WTC11 (cell line): Measurements from ENCODE around the gene PGAP3. TPM values are rescaled to one million over a fixed set of nuclear protein-coding genes. Genes with fewer than 3 reads are reported as not detected.

Experiments used
- ATAC-seq: fragments of 200-7000 bp; cut with Tn5 transposase; 2 replicates; pipeline ENCODE4 v1.10.0; 2021; ENCODE audit warnings: mild to moderate bottlenecking, moderate library complexity
- CTCF ChIA-PET: fragments of 300-600 bp; sonication (Branson Sonifier 250); formaldehyde crosslinking; loops from one replicate; lab custom pipeline; 2021; ENCODE audit warnings: antibody characterized with exemption; lab: Charles Lee
- POLR2A ChIA-PET: fragments of 350-600 bp; sonication (Branson Sonifier 250); formaldehyde crosslinking; loops from one replicate; lab custom pipeline; 2021; ENCODE audit warnings: antibody characterized with exemption; lab: Charles Lee
- DNase-seq: peaks from one replicate; pipeline ENCODE4 v3.0.0; 2021; ENCODE audit warnings: low spot score
- H3K27ac Mint-ChIP-seq: 2 replicates; pipeline ENCODE4 v1.8.0; 2021; ENCODE audit warnings: mixed read lengths
- H3K27me3 Mint-ChIP-seq: 2 replicates; pipeline ENCODE4 v1.8.0; 2021; ENCODE audit warnings: low read depth, mild to moderate bottlenecking, moderate library complexity, mixed read lengths
- H3K36me3 Mint-ChIP-seq: 2 replicates; pipeline ENCODE4 v1.8.0; 2021; ENCODE audit warnings: mixed read lengths
- H3K4me1 Mint-ChIP-seq: 2 replicates; pipeline ENCODE4 v1.8.0; 2022; ENCODE audit warnings: mixed read lengths
- H3K4me3 Mint-ChIP-seq: 2 replicates; pipeline ENCODE4 v1.8.0; 2021; ENCODE audit warnings: mild to moderate bottlenecking, moderate library complexity, mixed read lengths
- H3K9me3 Mint-ChIP-seq: 2 replicates; pipeline ENCODE4 v1.8.0; 2021; ENCODE audit warnings: mixed read lengths
- ARID4B ChIP-seq: sonication (generic); formaldehyde crosslinking; IDR thresholded peaks from 2 replicates; pipeline ENCODE4 v1.8.0; 2023; ENCODE audit warnings: missing genetic modification reagents, mild to moderate bottlenecking, borderline replicate concordance
- ATF2 ChIP-seq: sonication (generic); formaldehyde crosslinking; IDR thresholded peaks from 2 replicates; pipeline ENCODE4 v1.8.1; 2022; ENCODE audit warnings: low read depth, missing genetic modification reagents, borderline replicate concordance
- ESRRA ChIP-seq: sonication (generic); formaldehyde crosslinking; IDR thresholded peaks from 2 replicates; pipeline ENCODE4 v1.8.1; 2022; ENCODE audit warnings: mild to moderate bottlenecking, missing genetic modification reagents, borderline replicate concordance
- FOXJ3 ChIP-seq: sonication (generic); formaldehyde crosslinking; IDR thresholded peaks from 2 replicates; pipeline ENCODE4 v1.9.0; 2021; ENCODE audit warnings: missing genetic modification reagents, mild to moderate bottlenecking, borderline replicate concordance
- GABPB1 ChIP-seq: sonication (generic); formaldehyde crosslinking; IDR thresholded peaks from 2 replicates; pipeline ENCODE4 v1.8.1; 2023; ENCODE audit warnings: mild to moderate bottlenecking, missing genetic modification reagents
- MXD4 ChIP-seq: fragments of 250-450 bp; sonication (Bioruptor Pico); IDR thresholded peaks from 2 replicates; pipeline ENCODE4 v1.8.0; 2021; ENCODE audit warnings: mild to moderate bottlenecking, moderate library complexity, borderline replicate concordance
- NR3C1 ChIP-seq: sonication (generic); formaldehyde crosslinking; conservative IDR thresholded peaks from 2 replicates; pipeline ENCODE4 v1.8.1; 2023; ENCODE audit warnings: low read depth, mild to moderate bottlenecking, missing genetic modification reagents
- OVOL2 ChIP-seq: fragments of 250-450 bp; sonication (Bioruptor Pico); IDR thresholded peaks from 2 replicates; pipeline ENCODE4 v1.9.0; 2021; ENCODE audit warnings: mild to moderate bottlenecking, borderline replicate concordance
- RORB ChIP-seq: fragments of 250-450 bp; sonication (Bioruptor Pico); IDR thresholded peaks from 2 replicates; pipeline ENCODE4 v1.9.0; 2021; ENCODE audit warnings: mild to moderate bottlenecking
- SMAD3 ChIP-seq: sonication (generic); formaldehyde crosslinking; IDR thresholded peaks from 2 replicates; pipeline ENCODE4 v1.8.0; 2022; ENCODE audit warnings: missing genetic modification reagents, mild to moderate bottlenecking, borderline replicate concordance
- SP1 ChIP-seq: sonication (generic); formaldehyde crosslinking; conservative IDR thresholded peaks from 2 replicates; pipeline ENCODE4 v1.8.1; 2022; ENCODE audit warnings: missing genetic modification reagents
- STAT6 ChIP-seq: sonication (generic); formaldehyde crosslinking; conservative IDR thresholded peaks from 2 replicates; pipeline ENCODE4 v1.8.1; 2023; ENCODE audit warnings: mild to moderate bottlenecking, low read depth, missing genetic modification reagents, moderate library complexity
- USF2 ChIP-seq: sonication (generic); formaldehyde crosslinking; IDR thresholded peaks from 2 replicates; pipeline ENCODE4 v1.8.1; 2023; ENCODE audit warnings: mild to moderate bottlenecking, missing genetic modification reagents, moderate library complexity
- ZBTB43 ChIP-seq: sonication (generic); formaldehyde crosslinking; IDR thresholded peaks from 2 replicates; pipeline ENCODE4 v1.8.1; 2023; ENCODE audit warnings: mild to moderate bottlenecking, missing genetic modification reagents
- ZMAT4 ChIP-seq: fragments of 250-450 bp; sonication (Bioruptor Pico); IDR thresholded peaks from 2 replicates; pipeline ENCODE4 v1.9.0; 2021; ENCODE audit warnings: mild to moderate bottlenecking
- ZNF121 ChIP-seq: sonication (generic); formaldehyde crosslinking; IDR thresholded peaks from 2 replicates; pipeline ENCODE4 v1.8.0; 2023; ENCODE audit warnings: missing genetic modification reagents
- ZNF317 ChIP-seq: sonication (generic); formaldehyde crosslinking; IDR thresholded peaks from 2 replicates; pipeline ENCODE4 v1.8.1; 2023; ENCODE audit warnings: low read depth, mild to moderate bottlenecking, moderate library complexity, missing genetic modification reagents, borderline replicate concordance
- ZNF423 ChIP-seq: fragments of 250-450 bp; sonication (Bioruptor Pico); IDR thresholded peaks from 2 replicates; pipeline ENCODE4 v2.1.2; 2022; ENCODE audit warnings: mild to moderate bottlenecking, moderate library complexity
- ZNF512 ChIP-seq: sonication (generic); formaldehyde crosslinking; IDR thresholded peaks from 2 replicates; pipeline ENCODE4 v1.8.1; 2022; ENCODE audit warnings: missing genetic modification reagents, borderline replicate concordance
- total RNA-seq: library from RNA; stranded (reverse); gene quantifications from 3 replicates; pipeline ENCODE4 v1.2.3, GENCODE V29; 2021

PGAP3 gene
- total RNA-seq, 1 experiment from 2014 or later: 24.9 TPM

- no peak for TF ChIP-seq USF2 (CRISPR knock-in tag)
- no peak for TF ChIP-seq ESRRA (CRISPR knock-in tag)
- TF ChIP-seq OVOL2: no peak
- no peak for TF ChIP-seq RORB
- no peak for TF ChIP-seq ARID4B
- TF ChIP-seq MXD4: no peak
- TF ChIP-seq ZNF317 (CRISPR knock-in tag): no peak
- TF ChIP-seq SP1: no peak
Measured at GRCh38 chr17:39641883-39642282, 46.0 kb downstream of the PGAP3 start (continued).

- no peak overlapping the region for H3K27ac Mint-ChIP-seq
- H3K4me3 Mint-ChIP-seq: no peak overlapping the region
- DNase-seq: no peak
- ATAC-seq: no peak
- TF ChIP-seq NR3C1 (CRISPR knock-in tag) (no peak), SMAD3 (no peak), ZMAT4 (CRISPR knock-in tag) (no peak), USF2 (CRISPR knock-in tag) (no peak), ESRRA (CRISPR knock-in tag) (no peak), ZNF512 (no peak), ATF2 (no peak), GABPB1 (CRISPR knock-in tag) (no peak)
- H3K9me3 Mint-ChIP-seq: no peaks in the 10 kb centered on the region
- ChIA-PET POLR2A (no interaction called here), CTCF (interaction anchor here (1.1 to 18.1 kb wide), 3 partner anchors 12 to 28 kb away, joined by 3 to 851 read pairs (median 10); partner anchors contain the start of genes PNMT, PPP1R1B and STARD3)
- H3K36me3 Mint-ChIP-seq: no peaks in the 10 kb centered on the region
- H3K27me3 Mint-ChIP-seq: no peaks in the 10 kb centered on the region
- peaks cover 67% of the 10 kb centered on the region for H3K4me1 Mint-ChIP-seq
Measured at GRCh38 chr17:39641097-39641496, 46.8 kb downstream of the PGAP3 start.

- H3K27ac Mint-ChIP-seq: peak overlapping the region; percentile 50; the same call in 1 of the 2 replicates
- peaks cover 68% of the 10 kb centered on the region for H3K4me1 Mint-ChIP-seq
- ChIA-PET POLR2A (no interaction called here), CTCF (interaction anchor here (0.9 to 23.6 kb wide), 9 partner anchors 9 to 35 kb away, joined by 3 to 851 read pairs (median 5); no protein-coding TSS in a partner anchor)
- H3K27me3 Mint-ChIP-seq: no peaks in the 10 kb centered on the region
- DNase-seq (no peak), ATAC-seq (no peak)
- no peak for TF ChIP-seq STAT6 (CRISPR knock-in tag)
- TF ChIP-seq ZNF121 (CRISPR knock-in tag): no peak
- TF ChIP-seq ZNF423 (CRISPR knock-in tag): no peak
- no peak for TF ChIP-seq ZBTB43 (CRISPR knock-in tag)
- TF ChIP-seq FOXJ3 (CRISPR knock-in tag): no peak
- no peak for TF ChIP-seq RORB
- H3K36me3 Mint-ChIP-seq: no peaks in the 10 kb centered on the region
- H3K4me3 Mint-ChIP-seq: no peak overlapping the region
- H3K9me3 Mint-ChIP-seq: no peaks in the 10 kb centered on the region
Measured at GRCh38 chr17:39640591-39641031, 47.2 kb downstream of the PGAP3 start.
